ENCODE results near the gene ARHGAP26.
A peak's percentile ranks its signal among the peaks of the same experiment; 100 is the strongest.

Gene ARHGAP26

DNA sequence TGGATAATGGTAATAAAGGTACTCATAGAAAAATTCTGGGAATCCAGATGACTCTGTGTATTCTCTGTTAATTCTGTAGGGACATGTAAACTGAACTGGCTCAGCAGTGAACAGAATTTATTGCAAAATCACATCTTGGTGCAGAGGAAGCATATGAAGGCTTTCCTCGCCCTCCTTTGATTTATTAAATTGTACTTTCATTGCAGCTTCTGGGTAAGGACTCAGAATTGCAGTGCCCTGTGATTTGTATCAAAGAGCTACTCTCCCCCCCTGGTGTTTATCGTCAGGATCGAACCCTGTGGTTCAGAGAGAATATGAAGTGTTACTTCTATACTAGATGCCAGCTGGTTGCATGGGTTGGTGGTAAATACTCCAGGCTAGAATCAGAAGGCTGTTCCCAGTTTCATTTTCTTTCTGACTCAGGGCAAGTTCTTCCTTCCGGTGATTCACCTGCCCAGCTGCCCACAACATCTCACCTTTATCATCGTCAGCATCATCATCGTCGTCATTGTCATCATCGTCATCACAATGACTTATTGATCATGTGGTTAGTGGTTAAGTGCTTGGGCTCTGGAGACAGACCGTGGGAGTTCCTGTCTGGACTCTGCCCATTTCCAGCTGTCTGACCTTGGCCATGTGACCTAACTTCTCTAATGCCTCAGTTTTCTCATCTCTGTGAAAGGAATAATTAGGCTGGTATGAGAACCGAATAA is 238.8 kb downstream of the ARHGAP26 start:
- DNase-seq = peak in 1 of 2 donors; percentile 25

DNA sequence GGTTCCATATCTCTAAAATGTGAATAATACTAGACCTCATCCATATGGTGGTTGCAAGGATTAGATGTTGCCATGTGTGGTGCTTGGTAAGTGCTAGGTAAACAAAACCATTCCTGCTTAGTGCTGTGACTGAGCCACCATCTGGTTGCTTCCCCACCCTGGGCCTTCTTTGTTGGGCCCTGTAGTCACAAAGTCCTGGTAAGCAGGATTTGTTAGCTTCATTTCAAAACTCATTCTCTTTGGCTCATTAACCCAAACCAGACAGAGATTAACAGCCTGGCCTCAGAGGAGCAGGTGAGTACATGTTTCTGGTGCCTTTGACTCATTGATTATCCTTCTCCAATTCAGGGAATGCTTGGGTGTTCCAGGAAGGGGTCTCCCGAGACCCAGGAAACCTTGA is 240.2 kb downstream of the ARHGAP26 start:
- no peak overlapping the region for H3K27ac ChIP-seq
- peaks cover 0 to 19% (median 11%) of the 10 kb centered on the region in 4 donors for H3K4me1 ChIP-seq
- no peak for TF ChIP-seq CTCF (IDR thresholded peaks at IDR 0.05)
- DNase-seq = no peak
- peaks cover 0 to 8% (median 0%) of the 10 kb centered on the region in 3 donors for H3K36me3 ChIP-seq
- no peaks in the 10 kb centered on the region for H3K27me3 ChIP-seq
- H3K9me3 ChIP-seq = no peaks in the 10 kb centered on the region
- intact Hi-C loops (cut with DNase I; ENCODE audit: low total_unique reads) = no loop called here
- no peak overlapping the region for H3K4me3 ChIP-seq

More for the DNA sequence above, 238.8 kb downstream of the ARHGAP26 start:
- Histone ChIP-seq H3K9me3 (no peaks in the 10 kb centered on the region), H3K4me3 (no peak overlapping the region), H3K27ac (no peak overlapping the region), H3K27me3 (no peaks in the 10 kb centered on the region), H3K36me3 (peaks cover 0 to under 1% (median 0%) of the 10 kb centered on the region in 3 donors), H3K4me1 (peaks cover 0 to 19% (median 11%) of the 10 kb centered on the region in 4 donors)
- intact Hi-C loops (cut with DNase I; ENCODE audit: low total_unique reads) = loop anchor here (10.0 kb wide), 1 partner anchor 396 kb away; the partner anchor contains the start of gene NR3C1
- TF ChIP-seq CTCF (IDR thresholded peaks at IDR 0.05) = no peak

- no peak overlapping the region for H3K27ac ChIP-seq
- intact Hi-C loops (cut with DNase I; ENCODE audit: low total_unique reads) = no loop called here
- H3K9me3 ChIP-seq = no peaks in the 10 kb centered on the region
- H3K36me3 ChIP-seq = peaks cover 0 to 8% (median 0%) of the 10 kb centered on the region in 3 donors
- peaks cover 0 to 15% (median 9%) of the 10 kb centered on the region in 4 donors for H3K4me1 ChIP-seq
- H3K4me3 ChIP-seq = no peak overlapping the region
- TF ChIP-seq CTCF (IDR thresholded peaks at IDR 0.05) = no peak
- no peak for DNase-seq
- no peaks in the 10 kb centered on the region for H3K27me3 ChIP-seq
These were observed 241.4 kb downstream of the ARHGAP26 start for GRCh38 chr5:143011585-143011984.

DNA sequence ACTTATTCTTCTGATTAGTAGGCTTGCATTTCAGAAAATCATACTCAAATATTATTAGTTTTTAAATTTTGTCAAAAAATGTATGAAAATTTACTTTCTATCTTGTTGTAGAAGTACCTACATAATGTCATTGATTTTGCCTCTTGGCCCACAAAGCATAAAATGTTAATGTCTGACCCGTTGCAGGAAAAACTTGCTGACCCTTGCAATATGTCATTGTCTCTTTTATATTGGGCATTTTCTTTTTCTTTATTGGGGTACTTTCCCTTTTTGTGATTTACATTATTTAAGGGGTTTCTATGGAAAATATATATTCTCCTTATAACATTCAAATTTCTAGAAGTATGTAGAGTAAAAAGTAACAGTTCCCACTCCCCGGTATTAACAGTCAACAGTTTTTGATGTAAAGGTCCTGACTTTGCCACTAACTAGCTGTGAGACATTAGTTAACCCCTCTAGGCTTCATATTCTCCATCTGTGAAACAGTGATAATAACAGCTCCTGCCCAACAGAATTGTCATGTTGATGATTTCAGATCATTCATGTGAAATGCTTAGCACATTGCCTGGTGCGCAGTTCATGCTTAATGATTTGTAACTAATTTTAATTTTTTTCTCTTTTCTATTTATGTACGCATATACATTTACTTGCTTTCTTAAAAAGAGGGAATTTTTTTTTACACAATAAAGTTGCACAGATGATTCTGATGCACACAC is 243.2 kb downstream of the ARHGAP26 start:
- H3K27me3 ChIP-seq = no peaks in the 10 kb centered on the region
- intact Hi-C loops (cut with DNase I; ENCODE audit: low total_unique reads) = no loop called here
- H3K9me3 ChIP-seq = no peaks in the 10 kb centered on the region
- no peak for TF ChIP-seq CTCF (IDR thresholded peaks at IDR 0.05)
- H3K4me3 ChIP-seq = no peak overlapping the region
- peaks cover 0 to 17% (median 4%) of the 10 kb centered on the region in 3 donors for H3K36me3 ChIP-seq
- no peak for DNase-seq
- no peaks in the 10 kb centered on the region for H3K4me1 ChIP-seq
- H3K27ac ChIP-seq = no peak overlapping the region

DNA sequence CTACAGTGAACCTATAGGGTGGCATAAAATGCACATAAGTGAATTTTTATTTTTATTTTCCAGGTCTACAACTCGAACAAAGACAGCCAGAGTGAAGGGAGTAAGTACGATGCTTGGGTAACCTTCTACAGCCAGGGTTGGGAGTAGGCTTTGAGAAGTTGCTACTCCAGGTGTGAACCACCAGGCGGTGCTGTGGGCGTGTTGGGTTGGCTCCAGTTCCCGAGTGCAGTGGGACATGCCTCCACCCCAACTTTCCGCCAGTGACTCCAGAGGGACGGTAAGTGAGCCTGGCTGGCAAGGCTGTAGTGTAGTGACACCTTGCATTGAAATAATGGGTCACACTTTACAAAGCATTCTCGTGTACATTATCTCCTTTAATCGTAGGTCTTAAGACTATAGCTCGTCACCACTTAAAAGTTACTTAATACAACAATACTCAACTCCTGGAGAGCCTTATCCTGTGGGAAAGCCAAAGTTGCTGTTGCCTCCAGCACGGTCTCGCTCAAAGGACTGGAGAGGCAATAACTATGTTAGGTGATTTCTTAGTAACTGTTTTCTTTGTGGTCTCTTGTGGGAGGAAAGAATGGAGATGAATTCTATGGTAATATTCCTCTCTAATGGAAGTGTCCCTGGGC is 244.0 kb downstream of the ARHGAP26 start:
- H3K27ac ChIP-seq = no peak overlapping the region
- H3K4me3 ChIP-seq = no peak overlapping the region
- H3K36me3 ChIP-seq = peaks cover 0 to 17% (median 4%) of the 10 kb centered on the region in 3 donors
- no peaks in the 10 kb centered on the region for H3K4me1 ChIP-seq
- TF ChIP-seq CTCF (IDR thresholded peaks at IDR 0.05) = peak in 1 of 2 experiments; percentile 14
- intact Hi-C loops (cut with DNase I; ENCODE audit: low total_unique reads) = no loop called here
- DNase-seq = no peak
- H3K9me3 ChIP-seq = no peaks in the 10 kb centered on the region
- H3K27me3 ChIP-seq = no peaks in the 10 kb centered on the region
